ENCODE measurements around the gene APPL2.

- no peak for TF ChIP-seq POLR2AphosphoS5 (IDR thresholded peaks at IDR 0.05; ENCODE audit: borderline replicate concordance, low read depth, low read length)
- TF ChIP-seq EZH2 (IDR thresholded peaks at IDR 0.05) = no peak
- TF ChIP-seq FOXP2 (optimal IDR thresholded peaks at IDR 0.05; ENCODE audit: control extremely low read depth, extremely low read length, insufficient read depth) = no peak
Measured at GRCh38 chr12:105205322-105206048, 30.5 kb downstream of the APPL2 start.

All from SK-N-MC (cell line).